ENCODE data around the gene MAFB. TPM values are rescaled to one million over a fixed set of nuclear protein-coding genes. Genes with fewer than 3 reads are reported as not detected.

Gene MAFB
- total RNA-seq, 4 donors from 2014 or later: 4.6 to 21.5 (median 16.9) TPM

DNA sequence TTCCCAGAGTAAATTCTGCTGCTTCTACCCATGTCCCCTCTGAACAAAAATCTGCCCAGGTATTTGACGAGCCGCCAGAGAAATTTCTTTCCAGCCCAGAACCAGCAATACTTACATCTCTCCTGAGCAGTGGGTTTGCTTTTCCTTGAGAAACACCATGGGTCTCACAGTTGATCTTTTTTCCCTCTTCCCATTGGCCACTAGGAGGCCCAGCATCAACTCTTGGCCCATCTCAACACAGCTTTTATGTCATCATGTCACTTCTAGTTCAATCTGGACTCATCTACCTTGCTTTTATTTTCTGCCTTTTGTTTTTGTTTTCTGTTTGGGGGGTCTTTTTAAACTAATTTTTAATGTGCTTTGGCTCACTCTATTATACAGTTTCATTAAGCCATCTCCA lies 18.8 kb downstream of the MAFB start:
- no peaks in the 10 kb centered on the region for H3K4me1 ChIP-seq
- H3K36me3 ChIP-seq: no peaks in the 10 kb centered on the region
- H3K27ac ChIP-seq: no peak overlapping the region
- no peak for DNase-seq
- H3K4me3 ChIP-seq: no peak overlapping the region
- no peaks in the 10 kb centered on the region for H3K27me3 ChIP-seq
- no peaks in the 10 kb centered on the region for H3K9me3 ChIP-seq
- TF ChIP-seq CTCF (IDR thresholded peaks at IDR 0.05): peak in 1 of 6 experiments; percentile 6
- no peak for TF ChIP-seq POLR2A (IDR thresholded peaks at IDR 0.05)

- Histone ChIP-seq H3K36me3 (no peaks in the 10 kb centered on the region), H3K9me3 (no peaks in the 10 kb centered on the region), H3K4me3 (no peak overlapping the region), H3K27ac (no peak overlapping the region), H3K4me1 (no peaks in the 10 kb centered on the region), H3K27me3 (no peaks in the 10 kb centered on the region)
- no peak for DNase-seq
- TF ChIP-seq POLR2A (IDR thresholded peaks at IDR 0.05) (no peak), CTCF (IDR thresholded peaks at IDR 0.05) (no peak)
Observed at GRCh38 chr20:40669692-40670091, 19.3 kb downstream of the MAFB start.

GRCh38 chr20:40668449-40669228 lies 20.4 kb downstream of the MAFB start:
- Histone ChIP-seq H3K9me3 (no peaks in the 10 kb centered on the region), H3K36me3 (no peaks in the 10 kb centered on the region), H3K4me3 (no peak overlapping the region), H3K4me1 (no peaks in the 10 kb centered on the region), H3K27me3 (no peaks in the 10 kb centered on the region), H3K27ac (no peak overlapping the region)
- TF ChIP-seq CTCF (IDR thresholded peaks at IDR 0.05): no peak
- no peak for TF ChIP-seq POLR2A (IDR thresholded peaks at IDR 0.05)
- DNase-seq: peak in 2 of 3 donors; percentile 69 to 73

GRCh38 chr20:40667503-40667902 lies 21.5 kb downstream of the MAFB start:
- DNase-seq: no peak
- H3K4me3 ChIP-seq: no peak overlapping the region
- H3K4me1 ChIP-seq: no peaks in the 10 kb centered on the region
- no peak for TF ChIP-seq POLR2A (IDR thresholded peaks at IDR 0.05)
- TF ChIP-seq CTCF (IDR thresholded peaks at IDR 0.05): no peak
- no peaks in the 10 kb centered on the region for H3K36me3 ChIP-seq
- H3K9me3 ChIP-seq: no peaks in the 10 kb centered on the region
- no peaks in the 10 kb centered on the region for H3K27me3 ChIP-seq
- H3K27ac ChIP-seq: no peak overlapping the region

- Histone ChIP-seq H3K36me3 (no peaks in the 10 kb centered on the region), H3K27ac (no peak overlapping the region), H3K27me3 (no peaks in the 10 kb centered on the region), H3K4me3 (no peak overlapping the region), H3K4me1 (no peaks in the 10 kb centered on the region), H3K9me3 (no peaks in the 10 kb centered on the region)
- DNase-seq: no peak
- no peak for TF ChIP-seq POLR2A (IDR thresholded peaks at IDR 0.05)
- no peak for TF ChIP-seq CTCF (IDR thresholded peaks at IDR 0.05)
Observed at GRCh38 chr20:40666336-40666735, 22.7 kb downstream of the MAFB start.

All from Peyer's patch (tissue), 4 donors.